Liver (tissue), 9 donors: ENCODE data around the gene NCAPG2. TPM values are rescaled to one million over a fixed set of nuclear protein-coding genes. Genes with fewer than 3 reads are reported as not detected.

Experiments used
- DNase-seq: peaks from one replicate; pipeline ENCODE4 v3.0.0-alpha.2; 2017; ENCODE audit warnings: low spot score
- H3K27ac ChIP-seq, 2 donors: one replicate each; pipeline ENCODE4 v1.7.0; 2013; ENCODE audit warnings: inconsistent platforms in 2 of 2, low read length in 2 of 2, control low read depth in 1 of 2, low read depth in 1 of 2, mild to moderate bottlenecking in 1 of 2
- H3K27me3 ChIP-seq, 4 donors: one replicate each; pipeline versions ENCODE4 v1.6.1 to v1.7.0; 2013; ENCODE audit warnings: low read length in 3 of 4, inconsistent platforms in 1 of 4, mild to moderate bottlenecking in 1 of 4, moderate library complexity in 1 of 4; ENCODE audit not compliant: control insufficient read depth in 4 of 4, insufficient read depth in 4 of 4
- H3K36me3 ChIP-seq, 4 donors: one replicate each; pipeline versions ENCODE4 v1.6.1 to v1.7.0; 2013; ENCODE audit warnings: low read length in 3 of 4, mild to moderate bottlenecking in 3 of 4, low read depth in 1 of 4, moderate library complexity in 1 of 4; ENCODE audit not compliant: control insufficient read depth in 4 of 4, insufficient read depth in 3 of 4
- H3K4me1 ChIP-seq, 4 donors: one replicate each; pipeline versions ENCODE4 v1.6.1 to v1.7.0; 2013; ENCODE audit warnings: low read length in 3 of 4, mild to moderate bottlenecking in 3 of 4, moderate library complexity in 1 of 4; ENCODE audit not compliant: control insufficient read depth in 4 of 4, insufficient read depth in 4 of 4
- H3K4me3 ChIP-seq, 3 donors: one replicate each; pipeline versions ENCODE4 v1.6.1 to v1.7.0; 2013; ENCODE audit warnings: low read length in 3 of 3, control low read depth in 1 of 3, low read depth in 1 of 3, mild to moderate bottlenecking in 1 of 3
- H3K9ac ChIP-seq, 2 donors: one replicate each; pipeline ENCODE4 v1.7.0; 2013; ENCODE audit warnings: low read length in 2 of 2, mild to moderate bottlenecking in 2 of 2, moderate library complexity in 2 of 2, control low read depth in 1 of 2, low read depth in 1 of 2
- H3K9me3 ChIP-seq, 4 donors: one replicate each; pipeline versions ENCODE4 v1.6.1 to v1.7.0; 2013; ENCODE audit warnings: low read length in 3 of 4; ENCODE audit not compliant: control insufficient read depth in 4 of 4
- EGR1 ChIP-seq, 2 donors: IDR thresholded peaks; 2 replicates each; pipeline ENCODE4 v1.6.1; 2016 to 2018; ENCODE audit warnings: antibody characterized with exemption in 2 of 2, low read depth in 2 of 2
- FOXA1 ChIP-seq: IDR thresholded peaks from 2 replicates; pipeline ENCODE4 v1.6.1; 2016; ENCODE audit warnings: antibody characterized with exemption
- FOXA2 ChIP-seq: IDR thresholded peaks from 2 replicates; pipeline ENCODE4 v1.6.1; 2016; ENCODE audit warnings: antibody characterized with exemption
- GABPA ChIP-seq, 2 donors: IDR thresholded peaks in 1 of 2; conservative IDR thresholded peaks in 1 of 2; 2 replicates each; pipeline ENCODE4 v1.6.1; 2016; ENCODE audit warnings: antibody characterized with exemption in 2 of 2, mild to moderate bottlenecking in 1 of 2, moderate library complexity in 1 of 2
- HNF4A ChIP-seq, 2 donors: conservative IDR thresholded peaks; 2 replicates each; pipeline ENCODE4 v1.6.1; 2016; ENCODE audit warnings: antibody characterized with exemption in 2 of 2, mild to moderate bottlenecking in 2 of 2
- HNF4G ChIP-seq: IDR thresholded peaks from 2 replicates; pipeline ENCODE4 v1.6.1; 2016; ENCODE audit warnings: antibody characterized with exemption
- JUND ChIP-seq, 2 donors: IDR thresholded peaks; 2 replicates each; pipeline ENCODE4 v1.6.1; 2016; ENCODE audit warnings: antibody characterized with exemption in 2 of 2
- NR2F2 ChIP-seq: IDR thresholded peaks from 2 replicates; pipeline ENCODE4 v1.6.1; 2016; ENCODE audit warnings: antibody characterized with exemption
- RAD21 ChIP-seq, 2 donors: IDR thresholded peaks; 2 replicates each; pipeline ENCODE4 v1.6.1; 2016; ENCODE audit warnings: antibody characterized with exemption in 2 of 2, mild to moderate bottlenecking in 2 of 2
- RXRA ChIP-seq, 2 donors: IDR thresholded peaks; 2 replicates each; pipeline ENCODE4 v1.6.1; 2017 to 2018; ENCODE audit warnings: antibody characterized with exemption in 2 of 2, mild to moderate bottlenecking in 1 of 2
- SP1 ChIP-seq: IDR thresholded peaks from 2 replicates; pipeline ENCODE4 v1.6.1; 2018; ENCODE audit warnings: antibody characterized with exemption, mild to moderate bottlenecking
- TAF1 ChIP-seq: conservative IDR thresholded peaks from 2 replicates; pipeline ENCODE4 v1.6.1; 2016; ENCODE audit warnings: antibody characterized with exemption, mild to moderate bottlenecking
- YY1 ChIP-seq: IDR thresholded peaks from 2 replicates; pipeline ENCODE4 v1.6.1; 2016; ENCODE audit warnings: antibody characterized with exemption, mild to moderate bottlenecking
- WGBS: extraction: QIAGEN DNeasy Blood & Tissue Kit; methylation state at CpG from one replicate; pipeline ENCODE4 v1.1.7; 2013; 5-methylcytosine and 5-hydroxymethylcytosine counted together
- polyA plus RNA-seq, 2 donors: library from polyadenylated mRNA; stranded (reverse) in 1 of 2; unstranded in 1 of 2; fragments of 200-250 nt in 1 of 2; fragments of >200 nt in 1 of 2; fragmentation: Nextera tagmentation in 1 of 2; extraction: Ambion mirVana in 1 of 2; gene quantifications; one replicate each; pipeline versions ENCODE4 v1.2.1 to v1.2.3, GENCODE V29; 2013 to 2015
- total RNA-seq, 2 donors: library from RNA; depleted of rRNA; stranded (reverse); fragments of >200 nt; gene quantifications; one replicate each; pipeline ENCODE4 v1.2.3, GENCODE V29; 2014
- TF ChIP-seq, protein P1 (sequence below): IDR thresholded peaks from 2 replicates; pipeline ENCODE4 v1.6.1; 2016; ENCODE audit warnings: antibody characterized with exemption
- TF ChIP-seq, protein P2 (sequence below): IDR thresholded peaks from 2 replicates; pipeline ENCODE4 v1.6.1; 2016; ENCODE audit warnings: antibody characterized with exemption
- TF ChIP-seq, protein P3 (sequence below): IDR thresholded peaks from 2 replicates; pipeline ENCODE4 v1.6.1; 2016; ENCODE audit warnings: antibody characterized with exemption, mild to moderate bottlenecking
- TF ChIP-seq, protein P4 (sequence below): fragments of 150-350 bp; IDR thresholded peaks from 2 replicates; pipeline ENCODE4 v1.5.1; 2017; ENCODE audit warnings: improper control_type of control experiment, low read depth, low read length; ENCODE audit not compliant: missing input control
- TF ChIP-seq, protein P5 (sequence below): IDR thresholded peaks from 2 replicates; pipeline ENCODE4 v1.6.1; 2016; ENCODE audit warnings: antibody characterized with exemption
- donor health status: healthy.
- donor health status: healthy.
- donor health status: healthy.
- donor health status: healthy.
- donor health status: healthy.

The NCAPG2 gene
- total and polyA plus RNA-seq, 4 donors: 0.89 to 37.4 (median 3.7) TPM

DNA sequence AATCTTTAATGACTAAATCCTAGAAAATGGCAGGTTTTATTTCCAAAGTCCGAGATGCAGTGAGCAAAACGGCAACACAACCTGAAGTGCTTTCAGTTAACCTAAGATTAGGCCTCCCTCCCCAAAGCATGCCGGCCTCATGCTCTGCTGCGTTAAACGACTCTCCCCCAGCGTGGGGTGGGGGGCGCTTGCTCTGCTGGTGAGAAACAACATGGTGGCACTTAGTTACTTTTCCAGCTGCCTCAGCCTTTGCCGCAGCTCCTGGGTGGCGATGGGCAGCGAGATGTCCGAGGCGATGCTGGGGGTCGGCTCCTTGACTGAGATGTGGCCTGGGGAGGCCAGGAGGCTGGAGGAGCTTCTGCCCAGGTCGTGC lies 36.7 kb upstream of the NCAPG2 start:
- no peaks in the 10 kb centered on the region for H3K4me1 ChIP-seq
- H3K36me3 ChIP-seq: peaks cover 9 to 58% (median 28%) of the 10 kb centered on the region in 4 donors
- no peak for TF ChIP-seq HNF4A (conservative IDR thresholded peaks at IDR 0.05)
- no peak for TF ChIP-seq HNF4G
- no peak for TF ChIP-seq JUND (IDR thresholded peaks at IDR 0.05)
- TF ChIP-seq, protein P1, sequence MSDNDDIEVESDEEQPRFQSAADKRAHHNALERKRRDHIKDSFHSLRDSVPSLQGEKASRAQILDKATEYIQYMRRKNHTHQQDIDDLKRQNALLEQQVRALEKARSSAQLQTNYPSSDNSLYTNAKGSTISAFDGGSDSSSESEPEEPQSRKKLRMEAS: no peak
- TF ChIP-seq RXRA (IDR thresholded peaks at IDR 0.05): no peak
- TF ChIP-seq FOXA2: no peak
- no peak for TF ChIP-seq NR2F2
- TF ChIP-seq, protein P2, sequence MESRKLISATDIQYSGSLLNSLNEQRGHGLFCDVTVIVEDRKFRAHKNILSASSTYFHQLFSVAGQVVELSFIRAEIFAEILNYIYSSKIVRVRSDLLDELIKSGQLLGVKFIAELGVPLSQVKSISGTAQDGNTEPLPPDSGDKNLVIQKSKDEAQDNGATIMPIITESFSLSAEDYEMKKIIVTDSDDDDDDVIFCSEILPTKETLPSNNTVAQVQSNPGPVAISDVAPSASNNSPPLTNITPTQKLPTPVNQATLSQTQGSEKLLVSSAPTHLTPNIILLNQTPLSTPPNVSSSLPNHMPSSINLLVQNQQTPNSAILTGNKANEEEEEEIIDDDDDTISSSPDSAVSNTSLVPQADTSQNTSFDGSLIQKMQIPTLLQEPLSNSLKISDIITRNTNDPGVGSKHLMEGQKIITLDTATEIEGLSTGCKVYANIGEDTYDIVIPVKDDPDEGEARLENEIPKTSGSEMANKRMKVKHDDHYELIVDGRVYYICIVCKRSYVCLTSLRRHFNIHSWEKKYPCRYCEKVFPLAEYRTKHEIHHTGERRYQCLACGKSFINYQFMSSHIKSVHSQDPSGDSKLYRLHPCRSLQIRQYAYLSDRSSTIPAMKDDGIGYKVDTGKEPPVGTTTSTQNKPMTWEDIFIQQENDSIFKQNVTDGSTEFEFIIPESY: no peak
- no peak for TF ChIP-seq GABPA (IDR thresholded peaks at IDR 0.05 in 1 of 2, conservative IDR thresholded peaks at IDR 0.05 in 1 of 2)
- TF ChIP-seq, protein P3, sequence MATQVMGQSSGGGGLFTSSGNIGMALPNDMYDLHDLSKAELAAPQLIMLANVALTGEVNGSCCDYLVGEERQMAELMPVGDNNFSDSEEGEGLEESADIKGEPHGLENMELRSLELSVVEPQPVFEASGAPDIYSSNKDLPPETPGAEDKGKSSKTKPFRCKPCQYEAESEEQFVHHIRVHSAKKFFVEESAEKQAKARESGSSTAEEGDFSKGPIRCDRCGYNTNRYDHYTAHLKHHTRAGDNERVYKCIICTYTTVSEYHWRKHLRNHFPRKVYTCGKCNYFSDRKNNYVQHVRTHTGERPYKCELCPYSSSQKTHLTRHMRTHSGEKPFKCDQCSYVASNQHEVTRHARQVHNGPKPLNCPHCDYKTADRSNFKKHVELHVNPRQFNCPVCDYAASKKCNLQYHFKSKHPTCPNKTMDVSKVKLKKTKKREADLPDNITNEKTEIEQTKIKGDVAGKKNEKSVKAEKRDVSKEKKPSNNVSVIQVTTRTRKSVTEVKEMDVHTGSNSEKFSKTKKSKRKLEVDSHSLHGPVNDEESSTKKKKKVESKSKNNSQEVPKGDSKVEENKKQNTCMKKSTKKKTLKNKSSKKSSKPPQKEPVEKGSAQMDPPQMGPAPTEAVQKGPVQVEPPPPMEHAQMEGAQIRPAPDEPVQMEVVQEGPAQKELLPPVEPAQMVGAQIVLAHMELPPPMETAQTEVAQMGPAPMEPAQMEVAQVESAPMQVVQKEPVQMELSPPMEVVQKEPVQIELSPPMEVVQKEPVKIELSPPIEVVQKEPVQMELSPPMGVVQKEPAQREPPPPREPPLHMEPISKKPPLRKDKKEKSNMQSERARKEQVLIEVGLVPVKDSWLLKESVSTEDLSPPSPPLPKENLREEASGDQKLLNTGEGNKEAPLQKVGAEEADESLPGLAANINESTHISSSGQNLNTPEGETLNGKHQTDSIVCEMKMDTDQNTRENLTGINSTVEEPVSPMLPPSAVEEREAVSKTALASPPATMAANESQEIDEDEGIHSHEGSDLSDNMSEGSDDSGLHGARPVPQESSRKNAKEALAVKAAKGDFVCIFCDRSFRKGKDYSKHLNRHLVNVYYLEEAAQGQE: no peak
- TF ChIP-seq, protein P4, sequence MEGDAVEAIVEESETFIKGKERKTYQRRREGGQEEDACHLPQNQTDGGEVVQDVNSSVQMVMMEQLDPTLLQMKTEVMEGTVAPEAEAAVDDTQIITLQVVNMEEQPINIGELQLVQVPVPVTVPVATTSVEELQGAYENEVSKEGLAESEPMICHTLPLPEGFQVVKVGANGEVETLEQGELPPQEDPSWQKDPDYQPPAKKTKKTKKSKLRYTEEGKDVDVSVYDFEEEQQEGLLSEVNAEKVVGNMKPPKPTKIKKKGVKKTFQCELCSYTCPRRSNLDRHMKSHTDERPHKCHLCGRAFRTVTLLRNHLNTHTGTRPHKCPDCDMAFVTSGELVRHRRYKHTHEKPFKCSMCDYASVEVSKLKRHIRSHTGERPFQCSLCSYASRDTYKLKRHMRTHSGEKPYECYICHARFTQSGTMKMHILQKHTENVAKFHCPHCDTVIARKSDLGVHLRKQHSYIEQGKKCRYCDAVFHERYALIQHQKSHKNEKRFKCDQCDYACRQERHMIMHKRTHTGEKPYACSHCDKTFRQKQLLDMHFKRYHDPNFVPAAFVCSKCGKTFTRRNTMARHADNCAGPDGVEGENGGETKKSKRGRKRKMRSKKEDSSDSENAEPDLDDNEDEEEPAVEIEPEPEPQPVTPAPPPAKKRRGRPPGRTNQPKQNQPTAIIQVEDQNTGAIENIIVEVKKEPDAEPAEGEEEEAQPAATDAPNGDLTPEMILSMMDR: no peak
- no peak for TF ChIP-seq EGR1 (IDR thresholded peaks at IDR 0.05; ENCODE audit: low read depth in 2 of 2)
- no peak for TF ChIP-seq RAD21 (IDR thresholded peaks at IDR 0.05)
- TF ChIP-seq SP1: no peak
- no peak for TF ChIP-seq YY1
- no peak for TF ChIP-seq TAF1
- no peak for TF ChIP-seq FOXA1
- TF ChIP-seq, protein P5, sequence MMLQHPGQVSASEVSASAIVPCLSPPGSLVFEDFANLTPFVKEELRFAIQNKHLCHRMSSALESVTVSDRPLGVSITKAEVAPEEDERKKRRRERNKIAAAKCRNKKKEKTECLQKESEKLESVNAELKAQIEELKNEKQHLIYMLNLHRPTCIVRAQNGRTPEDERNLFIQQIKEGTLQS: no peak
- no peak for DNase-seq
- H3K27ac ChIP-seq: no peak overlapping the region
- no peaks in the 10 kb centered on the region for H3K27me3 ChIP-seq
- no peak overlapping the region for H3K9ac ChIP-seq
- no peaks in the 10 kb centered on the region for H3K9me3 ChIP-seq
- 95% methylated on average over 14 of the region's 14 CpGs for WGBS
- H3K4me3 ChIP-seq: no peak overlapping the region
